ENCODE results near the gene CYYR1.

The CYYR1 gene

DNA sequence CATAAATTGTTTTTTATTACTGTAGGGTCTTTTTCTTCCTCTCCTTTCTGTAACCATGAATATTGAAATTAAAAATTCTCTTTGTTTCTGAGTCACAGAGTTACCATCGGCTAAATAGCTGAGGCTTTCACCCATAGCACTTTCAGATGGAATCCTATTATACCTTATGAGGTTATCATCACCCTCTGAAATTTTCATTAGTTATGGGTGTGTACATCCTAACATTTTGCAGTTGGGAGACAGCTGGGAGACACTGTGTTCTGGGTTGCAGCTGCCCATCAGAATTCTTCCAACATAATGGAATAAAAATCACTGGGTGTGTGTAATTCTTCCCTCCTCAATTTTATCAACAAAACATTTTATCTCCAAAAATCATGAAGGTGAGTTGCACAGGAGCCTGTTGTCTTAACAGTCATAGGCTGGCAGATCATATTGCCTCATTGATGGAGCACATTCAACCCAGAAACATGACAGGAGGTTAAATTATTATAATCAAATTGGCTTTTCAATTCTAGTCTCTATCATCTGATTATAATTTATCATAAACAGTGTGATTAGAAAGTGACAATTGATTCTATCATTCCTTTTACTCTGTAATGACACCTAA, 17.4 kb downstream of the CYYR1 start:
- H3K4me3 ChIP-seq (ENCODE audit: low read length) = no peak overlapping the region
- TF ChIP-seq, protein P1, sequence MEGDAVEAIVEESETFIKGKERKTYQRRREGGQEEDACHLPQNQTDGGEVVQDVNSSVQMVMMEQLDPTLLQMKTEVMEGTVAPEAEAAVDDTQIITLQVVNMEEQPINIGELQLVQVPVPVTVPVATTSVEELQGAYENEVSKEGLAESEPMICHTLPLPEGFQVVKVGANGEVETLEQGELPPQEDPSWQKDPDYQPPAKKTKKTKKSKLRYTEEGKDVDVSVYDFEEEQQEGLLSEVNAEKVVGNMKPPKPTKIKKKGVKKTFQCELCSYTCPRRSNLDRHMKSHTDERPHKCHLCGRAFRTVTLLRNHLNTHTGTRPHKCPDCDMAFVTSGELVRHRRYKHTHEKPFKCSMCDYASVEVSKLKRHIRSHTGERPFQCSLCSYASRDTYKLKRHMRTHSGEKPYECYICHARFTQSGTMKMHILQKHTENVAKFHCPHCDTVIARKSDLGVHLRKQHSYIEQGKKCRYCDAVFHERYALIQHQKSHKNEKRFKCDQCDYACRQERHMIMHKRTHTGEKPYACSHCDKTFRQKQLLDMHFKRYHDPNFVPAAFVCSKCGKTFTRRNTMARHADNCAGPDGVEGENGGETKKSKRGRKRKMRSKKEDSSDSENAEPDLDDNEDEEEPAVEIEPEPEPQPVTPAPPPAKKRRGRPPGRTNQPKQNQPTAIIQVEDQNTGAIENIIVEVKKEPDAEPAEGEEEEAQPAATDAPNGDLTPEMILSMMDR (conservative IDR thresholded peaks at IDR 0.05; ENCODE audit: low read depth, low read length) = no peak
- DNase-seq (ENCODE audit: low read depth) = no peak

GRCh38 chr21:26554365-26554764, 18.7 kb downstream of the CYYR1 start:
- TF ChIP-seq, protein P1 (conservative IDR thresholded peaks at IDR 0.05; ENCODE audit: low read depth, low read length) = no peak
- H3K4me3 ChIP-seq (ENCODE audit: low read length) = no peak overlapping the region
- DNase-seq (ENCODE audit: low read depth) = no peak

- no peak overlapping the region for H3K4me3 ChIP-seq (ENCODE audit: low read length)
- no peak for DNase-seq (ENCODE audit: low read depth)
- TF ChIP-seq, protein P1 (conservative IDR thresholded peaks at IDR 0.05; ENCODE audit: low read depth, low read length) = no peak
Measured at GRCh38 chr21:26553898-26554297, 19.2 kb downstream of the CYYR1 start.

GRCh38 chr21:26550326-26550725, 22.8 kb downstream of the CYYR1 start:
- TF ChIP-seq, protein P1 (conservative IDR thresholded peaks at IDR 0.05; ENCODE audit: low read depth, low read length) = no peak
- H3K4me3 ChIP-seq (ENCODE audit: low read length) = no peak overlapping the region
- DNase-seq (ENCODE audit: low read depth) = no peak

- TF ChIP-seq, protein P1 (conservative IDR thresholded peaks at IDR 0.05; ENCODE audit: low read depth, low read length) = no peak
- DNase-seq (ENCODE audit: low read depth) = no peak
- H3K4me3 ChIP-seq (ENCODE audit: low read length) = no peak overlapping the region
Measured at GRCh38 chr21:26546446-26547097, 26.5 kb downstream of the CYYR1 start.

DNA sequence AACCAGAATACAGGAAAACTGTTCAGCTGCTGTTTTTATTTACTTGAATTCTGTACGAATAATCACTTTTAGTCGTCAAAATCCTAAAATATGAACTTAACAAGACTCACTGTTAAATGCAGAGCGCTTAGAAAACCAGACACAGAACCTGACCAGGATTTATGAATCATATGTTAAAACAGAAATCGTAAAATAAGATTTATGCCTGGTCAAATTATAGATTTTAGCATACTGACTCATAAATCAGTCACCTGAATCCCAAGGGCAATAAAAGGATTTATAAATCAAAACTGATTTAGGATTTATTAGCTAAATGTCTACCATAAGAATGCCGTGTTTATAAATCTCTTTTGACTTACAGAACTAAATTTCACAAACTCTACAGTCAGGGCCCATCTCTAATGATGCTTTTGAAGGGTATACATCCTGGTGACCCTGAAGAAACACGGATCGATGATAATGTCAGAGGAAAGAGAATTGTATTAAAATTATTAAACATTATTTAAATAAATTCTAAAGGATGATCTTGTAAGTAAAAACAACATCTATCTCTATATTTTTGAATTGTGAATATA, 28.8 kb downstream of the CYYR1 start:
- TF ChIP-seq, protein P1 (conservative IDR thresholded peaks at IDR 0.05; ENCODE audit: low read depth, low read length) = no peak
- DNase-seq (ENCODE audit: low read depth) = no peak
- no peak overlapping the region for H3K4me3 ChIP-seq (ENCODE audit: low read length)

DNA sequence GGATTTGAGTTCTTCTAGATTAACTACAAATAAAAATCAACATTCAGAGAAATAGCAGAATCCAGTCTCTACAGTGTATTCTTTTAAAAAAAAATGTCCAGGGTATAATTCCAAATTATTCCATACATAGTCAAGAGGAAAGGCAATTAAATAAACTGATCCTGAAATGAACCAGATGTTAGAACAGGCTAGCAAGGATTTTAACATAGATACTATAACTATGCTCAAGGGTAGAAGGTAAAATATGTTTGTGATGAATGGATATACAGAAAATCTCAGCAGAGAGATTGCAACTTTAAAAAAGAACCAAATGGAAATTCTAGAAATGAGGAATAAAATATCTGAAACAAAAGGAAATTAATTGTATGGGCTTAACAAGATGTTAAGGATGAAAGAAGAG, 32.4 kb downstream of the CYYR1 start:
- H3K4me3 ChIP-seq (ENCODE audit: low read length) = no peak overlapping the region
- TF ChIP-seq, protein P1 (conservative IDR thresholded peaks at IDR 0.05; ENCODE audit: low read depth, low read length) = no peak
- no peak for DNase-seq (ENCODE audit: low read depth)
